GM19452 (cell line): ENCODE results near the gene STUB1.
"Not testable (repeated sequence)": the region's sequence is repeated elsewhere in the genome, so short reads cannot be mapped to it uniquely, and the experiment has no call there.

Experiments
- ATAC-seq: cut with Tn5 transposase; IDR thresholded peaks from one replicate; pipeline ENCODE4 v1.9.1; 2021; ENCODE audit not compliant: unreplicated experiment

STUB1 gene

GRCh38 chr16:710500-711075 lies 30.4 kb downstream of the STUB1 start:
- ATAC-seq: no peak

- no peak for ATAC-seq
Observed at GRCh38 chr16:711084-711483, 30.9 kb downstream of the STUB1 start.

- ATAC-seq: no peak
Observed at GRCh38 chr16:711548-712320, 31.5 kb downstream of the STUB1 start.

GRCh38 chr16:712740-713250 lies 32.6 kb downstream of the STUB1 start:
- ATAC-seq: not testable (repeated sequence)

GRCh38 chr16:714079-714478 lies 33.9 kb downstream of the STUB1 start:
- no peak for ATAC-seq

- peak; percentile 83 for ATAC-seq
Observed at GRCh38 chr16:714558-715476, 34.6 kb downstream of the STUB1 start, which contains the start of gene METRN. METRN (plus strand) TSS chr16:715118; CDS start chr16:715290, 172 bp downstream.

- ATAC-seq: no peak
Observed at GRCh38 chr16:715477-716199, 35.4 kb downstream of the STUB1 start.

- ATAC-seq: no peak
Observed at GRCh38 chr16:716200-716568, 36.0 kb downstream of the STUB1 start.

GRCh38 chr16:716768-717325 lies 36.6 kb downstream of the STUB1 start:
- no peak for ATAC-seq

- no peak for ATAC-seq
Observed at GRCh38 chr16:717450-718245, 37.4 kb downstream of the STUB1 start.

- ATAC-seq: no peak
Observed at GRCh38 chr16:718389-718788, 38.2 kb downstream of the STUB1 start.

GRCh38 chr16:718922-719321 lies 38.7 kb downstream of the STUB1 start:
- no peak for ATAC-seq

- ATAC-seq: no peak
Observed at GRCh38 chr16:719815-720446, 39.7 kb downstream of the STUB1 start.

- ATAC-seq: peak; percentile 36
Observed at GRCh38 chr16:720447-720989, 40.3 kb downstream of the STUB1 start.

- peak; percentile 57 for ATAC-seq
Observed at GRCh38 chr16:720990-721764, 41.0 kb downstream of the STUB1 start, which contains the start of gene ANTKMT. ANTKMT (plus strand) TSS chr16:721146; CDS start chr16:721275, 129 bp downstream.

GRCh38 chr16:721765-722540 lies 41.7 kb downstream of the STUB1 start:
- ATAC-seq: no peak
